ENCODE data around the gene LINGO4.

LINGO4 gene

DNA sequence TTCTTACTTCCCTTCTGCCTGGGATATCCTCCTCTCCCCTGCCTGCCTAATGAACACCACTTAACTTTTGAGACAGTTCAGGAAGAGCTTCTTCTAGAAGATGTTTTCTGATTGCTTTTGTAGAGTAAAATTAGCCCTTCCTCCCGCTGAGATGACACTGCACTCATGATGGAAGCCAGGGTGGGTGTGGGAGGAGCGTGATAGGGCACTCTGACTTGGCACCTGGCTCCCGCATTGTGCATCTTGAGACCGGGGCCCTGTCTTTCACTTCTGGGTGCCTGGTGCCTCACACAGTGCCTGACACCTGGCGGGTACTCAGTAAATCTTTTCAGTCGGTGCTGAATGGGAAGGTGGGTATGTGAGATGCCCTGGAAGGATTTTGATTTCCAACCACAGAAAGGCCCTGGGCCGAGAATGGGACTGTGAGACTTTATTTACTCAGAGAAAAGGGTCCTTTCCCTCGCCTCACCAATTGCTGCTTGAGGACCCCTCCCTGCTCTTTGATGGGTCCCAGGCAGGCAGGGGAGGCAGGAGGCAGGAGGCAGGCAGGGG lies 41.5 kb upstream of the LINGO4 start:
- no peaks in the 10 kb centered on the region for H4K20me1 ChIP-seq (ENCODE audit: insufficient read depth)
- H3K4me3 ChIP-seq (IDR thresholded peaks at IDR 0.05; ENCODE audit: insufficient read depth, low read depth, low read length), result no peak overlapping the region
- H3K79me2 ChIP-seq (ENCODE audit: insufficient read depth, low read depth), result no peaks in the 10 kb centered on the region
- 0 out of 2 replicates have a peak overlapping the region, but pooled peaks have one; percentile 3 for H2AFZ ChIP-seq (ENCODE audit: low read depth)
- H3K36me3 ChIP-seq (ENCODE audit: insufficient read depth), result no peaks in the 10 kb centered on the region
- H3K27me3 ChIP-seq (ENCODE audit: insufficient read depth, low read depth), result no peaks in the 10 kb centered on the region; the same call in 1 of the 2 replicates
- H3K27ac ChIP-seq, result no peak overlapping the region
- H3K4me2 ChIP-seq, result no peak overlapping the region
- no peak overlapping the region for H3K9ac ChIP-seq
- H3K4me1 ChIP-seq (ENCODE audit: low read depth, poor library complexity, severe bottlenecking), result no peaks in the 10 kb centered on the region
- TF ChIP-seq, protein P1, sequence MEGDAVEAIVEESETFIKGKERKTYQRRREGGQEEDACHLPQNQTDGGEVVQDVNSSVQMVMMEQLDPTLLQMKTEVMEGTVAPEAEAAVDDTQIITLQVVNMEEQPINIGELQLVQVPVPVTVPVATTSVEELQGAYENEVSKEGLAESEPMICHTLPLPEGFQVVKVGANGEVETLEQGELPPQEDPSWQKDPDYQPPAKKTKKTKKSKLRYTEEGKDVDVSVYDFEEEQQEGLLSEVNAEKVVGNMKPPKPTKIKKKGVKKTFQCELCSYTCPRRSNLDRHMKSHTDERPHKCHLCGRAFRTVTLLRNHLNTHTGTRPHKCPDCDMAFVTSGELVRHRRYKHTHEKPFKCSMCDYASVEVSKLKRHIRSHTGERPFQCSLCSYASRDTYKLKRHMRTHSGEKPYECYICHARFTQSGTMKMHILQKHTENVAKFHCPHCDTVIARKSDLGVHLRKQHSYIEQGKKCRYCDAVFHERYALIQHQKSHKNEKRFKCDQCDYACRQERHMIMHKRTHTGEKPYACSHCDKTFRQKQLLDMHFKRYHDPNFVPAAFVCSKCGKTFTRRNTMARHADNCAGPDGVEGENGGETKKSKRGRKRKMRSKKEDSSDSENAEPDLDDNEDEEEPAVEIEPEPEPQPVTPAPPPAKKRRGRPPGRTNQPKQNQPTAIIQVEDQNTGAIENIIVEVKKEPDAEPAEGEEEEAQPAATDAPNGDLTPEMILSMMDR (conservative IDR thresholded peaks at IDR 0.05; ENCODE audit: low read depth, low read length), result no peak

GRCh38 chr1:151846062-151846568 lies 40.9 kb upstream of the LINGO4 start:
- no peak overlapping the region for H3K9ac ChIP-seq
- no peak overlapping the region for H3K4me2 ChIP-seq
- no peaks in the 10 kb centered on the region; the same call in 1 of the 2 replicates for H3K27me3 ChIP-seq (ENCODE audit: insufficient read depth, low read depth)
- H3K79me2 ChIP-seq (ENCODE audit: insufficient read depth, low read depth), result no peaks in the 10 kb centered on the region
- no peaks in the 10 kb centered on the region for H4K20me1 ChIP-seq (ENCODE audit: insufficient read depth)
- no peaks in the 10 kb centered on the region for H3K4me1 ChIP-seq (ENCODE audit: low read depth, poor library complexity, severe bottlenecking)
- H3K36me3 ChIP-seq (ENCODE audit: insufficient read depth), result no peaks in the 10 kb centered on the region
- no peak overlapping the region for H2AFZ ChIP-seq (ENCODE audit: low read depth)
- no peak overlapping the region for H3K4me3 ChIP-seq (IDR thresholded peaks at IDR 0.05; ENCODE audit: insufficient read depth, low read depth, low read length)
- no peak overlapping the region for H3K27ac ChIP-seq
- TF ChIP-seq, protein P1 (conservative IDR thresholded peaks at IDR 0.05; ENCODE audit: low read depth, low read length), result no peak

GRCh38 chr1:151843398-151843797 lies 38.2 kb upstream of the LINGO4 start:
- H3K36me3 ChIP-seq (ENCODE audit: insufficient read depth), result no peaks in the 10 kb centered on the region
- H3K4me1 ChIP-seq (ENCODE audit: low read depth, poor library complexity, severe bottlenecking), result no peaks in the 10 kb centered on the region
- no peaks in the 10 kb centered on the region for H4K20me1 ChIP-seq (ENCODE audit: insufficient read depth)
- TF ChIP-seq, protein P1 (conservative IDR thresholded peaks at IDR 0.05; ENCODE audit: low read depth, low read length), result no peak
- peaks cover 6% of the 10 kb centered on the region; the same call in 1 of the 2 replicates for H3K27me3 ChIP-seq (ENCODE audit: insufficient read depth, low read depth)
- no peak overlapping the region for H3K27ac ChIP-seq
- H3K4me2 ChIP-seq, result no peak overlapping the region
- no peak overlapping the region for H3K9ac ChIP-seq
- H2AFZ ChIP-seq (ENCODE audit: low read depth), result no peak overlapping the region
- H3K4me3 ChIP-seq (IDR thresholded peaks at IDR 0.05; ENCODE audit: insufficient read depth, low read depth, low read length), result no peak overlapping the region
- no peaks in the 10 kb centered on the region for H3K79me2 ChIP-seq (ENCODE audit: insufficient read depth, low read depth)

DNA sequence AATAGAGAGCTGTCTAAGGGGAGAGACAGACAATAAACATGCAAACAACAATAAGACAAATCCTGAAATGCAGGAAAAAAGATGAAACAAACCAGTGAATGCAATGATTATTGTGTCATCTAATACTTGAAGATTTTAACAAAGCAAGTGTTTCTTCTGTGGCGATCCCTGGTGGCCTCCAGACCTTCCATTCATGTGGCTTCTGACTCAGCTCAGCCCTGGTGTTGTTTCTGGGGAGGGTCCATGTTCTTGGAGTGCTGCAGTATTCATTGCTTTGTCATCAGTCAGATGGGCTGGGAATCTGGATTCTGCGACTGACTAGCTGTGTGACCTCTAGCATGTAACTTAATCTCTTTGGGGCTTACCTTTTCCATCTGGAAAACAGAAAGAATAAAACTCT lies 35.9 kb upstream of the LINGO4 start:
- H3K4me1 ChIP-seq (ENCODE audit: low read depth, poor library complexity, severe bottlenecking), result peaks cover 17% of the 10 kb centered on the region
- no peaks in the 10 kb centered on the region for H3K36me3 ChIP-seq (ENCODE audit: insufficient read depth)
- H3K9ac ChIP-seq, result no peak overlapping the region
- H2AFZ ChIP-seq (ENCODE audit: low read depth), result no peak overlapping the region
- TF ChIP-seq, protein P1 (conservative IDR thresholded peaks at IDR 0.05; ENCODE audit: low read depth, low read length), result no peak
- H3K27ac ChIP-seq, result no peak overlapping the region
- peaks cover 14% of the 10 kb centered on the region for H3K27me3 ChIP-seq (ENCODE audit: insufficient read depth, low read depth)
- no peak overlapping the region for H3K4me3 ChIP-seq (IDR thresholded peaks at IDR 0.05; ENCODE audit: insufficient read depth, low read depth, low read length)
- no peaks in the 10 kb centered on the region for H3K79me2 ChIP-seq (ENCODE audit: insufficient read depth, low read depth)
- no peak overlapping the region for H3K4me2 ChIP-seq
- no peaks in the 10 kb centered on the region for H4K20me1 ChIP-seq (ENCODE audit: insufficient read depth)

All from KMS-11 (cell line).